ENCODE data around the gene FGF5.
"Not testable (repeated sequence)": the region's sequence is repeated elsewhere in the genome, so short reads cannot be mapped to it uniquely, and the experiment has no call there.

Gene FGF5

DNA sequence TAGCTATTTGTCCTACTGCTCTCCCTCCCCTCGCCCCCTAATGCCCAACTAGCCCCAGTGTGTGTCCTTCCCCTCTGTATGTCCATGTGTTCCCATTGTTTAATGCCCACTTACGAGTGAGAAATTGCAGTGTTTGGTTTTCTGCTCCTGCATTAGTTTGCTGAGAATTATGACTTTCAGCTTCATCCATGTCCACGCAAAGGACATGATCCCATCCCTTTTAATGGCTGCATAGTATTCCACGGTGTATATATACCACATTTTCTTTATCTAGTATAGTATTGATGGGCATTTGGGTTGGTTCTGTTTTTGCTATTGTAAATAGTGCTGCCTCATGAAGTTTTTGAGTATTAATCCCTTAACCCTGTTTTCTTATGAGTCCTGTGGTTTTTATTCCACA lies 35.4 kb downstream of the FGF5 start:
- no peak for DNase-seq

DNA sequence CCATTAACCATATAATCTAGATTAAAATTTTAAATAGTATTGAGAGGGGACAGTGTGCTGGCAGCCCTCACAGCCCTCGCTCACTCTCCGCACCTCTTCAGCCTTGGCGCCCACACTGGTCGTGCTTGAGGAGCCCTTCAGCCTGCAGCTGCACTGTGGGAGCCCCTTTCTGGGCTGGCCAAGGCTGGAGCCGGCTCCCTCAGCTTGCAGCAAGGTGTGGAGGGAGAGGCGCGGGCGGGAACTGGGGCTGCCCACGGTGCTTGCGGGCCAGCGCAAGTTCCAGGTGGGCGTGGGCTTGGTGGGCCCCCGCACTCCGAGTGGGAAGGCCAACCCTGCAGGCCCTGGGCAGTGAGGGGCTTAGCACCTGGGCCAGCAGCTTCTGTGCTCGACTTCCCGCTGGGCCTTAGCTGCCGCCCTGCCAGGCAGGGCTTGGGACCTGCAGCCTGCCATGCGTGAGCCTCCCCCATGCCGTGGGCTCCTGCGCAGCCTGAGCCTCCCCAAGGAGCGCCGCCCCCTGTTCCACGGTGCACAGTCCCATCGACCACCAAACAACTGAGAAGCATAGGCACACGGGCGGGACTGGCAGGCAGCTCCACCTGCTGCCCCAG lies 36.3 kb downstream of the FGF5 start:
- no peak for DNase-seq

DNA sequence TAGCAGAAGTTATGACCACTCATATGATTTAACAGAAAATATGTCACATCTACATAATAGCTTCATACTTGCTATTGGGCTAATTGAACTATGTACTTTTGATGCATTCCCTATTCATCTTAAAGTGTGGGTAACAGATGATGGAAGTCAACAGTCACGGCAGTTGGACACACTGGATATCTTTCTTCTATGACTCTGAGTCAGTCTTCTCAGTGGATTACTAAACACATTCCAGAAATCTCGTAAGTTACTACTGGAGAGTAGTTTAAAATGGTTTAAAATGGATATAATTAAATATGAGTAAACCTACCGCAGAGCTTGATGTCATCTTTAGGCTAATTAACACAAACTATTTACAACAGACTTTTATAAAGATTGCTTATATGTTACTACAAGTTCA lies 39.0 kb downstream of the FGF5 start:
- no peak for DNase-seq

DNA sequence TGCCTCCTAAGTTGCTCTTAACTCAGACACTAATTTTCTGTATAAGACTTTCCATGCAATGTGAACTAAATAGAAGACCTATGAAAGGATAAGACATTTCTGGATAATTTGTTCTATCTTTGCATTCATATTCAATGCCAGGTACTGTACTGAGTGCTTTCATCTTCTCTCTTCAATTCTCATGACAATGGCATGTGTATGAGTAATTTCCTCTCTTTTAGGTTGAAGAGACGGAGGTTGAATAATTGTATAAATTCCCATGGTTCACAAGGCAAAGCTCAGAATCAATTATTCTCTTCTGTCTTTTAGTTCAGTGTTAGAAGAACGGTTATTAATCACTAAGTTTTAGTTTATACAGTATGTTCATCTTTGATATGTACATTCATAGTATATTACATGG lies 39.8 kb downstream of the FGF5 start:
- DNase-seq, result no peak

DNA sequence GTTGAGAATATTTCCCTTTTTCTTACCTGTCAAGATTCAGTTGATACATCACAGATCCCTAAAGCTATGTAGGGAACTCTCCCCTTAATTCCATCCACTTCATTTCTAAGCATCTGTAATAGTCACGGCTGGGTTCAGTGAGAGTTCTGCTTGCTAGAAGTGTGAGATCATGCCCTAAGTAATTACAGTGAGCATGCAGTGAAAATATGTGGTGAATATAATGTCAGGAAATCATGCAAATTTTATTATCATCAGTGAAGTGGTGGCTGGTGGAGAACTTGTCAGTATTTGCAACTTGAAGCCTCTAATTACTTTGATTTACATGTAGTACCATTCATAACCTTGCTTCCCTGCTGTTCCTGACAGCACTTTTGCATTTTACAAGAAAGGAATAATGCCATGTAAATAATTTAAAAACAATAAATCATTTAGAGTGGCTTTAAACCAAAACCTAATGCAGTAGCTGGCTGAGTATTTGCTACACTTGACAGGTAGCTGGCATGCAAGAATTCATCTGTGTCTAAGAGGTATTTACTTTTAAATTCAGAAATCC lies 40.8 kb downstream of the FGF5 start:
- DNase-seq, result no peak

DNA sequence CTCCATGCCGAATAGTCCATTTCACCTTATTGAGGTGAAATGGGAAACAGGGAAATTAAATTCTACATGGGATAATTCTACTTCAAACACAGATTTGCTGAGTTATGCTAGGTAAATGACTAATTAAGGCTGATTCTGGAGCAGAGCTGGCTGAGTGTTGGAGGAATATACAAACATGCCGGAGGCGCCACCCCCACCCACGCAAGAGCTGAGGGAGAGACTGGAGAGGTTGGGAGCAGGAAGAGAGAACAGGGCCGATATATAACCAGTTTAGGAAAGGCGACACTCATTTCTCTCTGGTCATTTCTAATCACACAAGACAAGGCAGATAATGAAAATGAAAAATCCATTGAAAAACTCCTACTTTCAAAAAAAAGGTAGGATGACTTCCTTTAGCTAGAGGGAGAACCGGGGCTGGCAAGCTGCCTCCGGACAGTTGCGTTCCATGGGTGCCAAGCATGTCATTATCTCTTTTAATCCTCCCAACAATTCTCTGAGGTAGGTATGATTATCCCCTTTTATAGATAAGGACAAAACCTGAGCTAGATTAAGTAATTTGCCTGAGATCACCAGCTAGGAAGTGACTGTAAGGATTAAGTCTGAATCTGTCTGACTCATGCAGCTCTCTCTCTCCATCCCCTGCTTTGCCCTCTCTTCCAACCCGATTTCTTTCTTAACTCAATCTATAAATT lies 41.5 kb downstream of the FGF5 start:
- no peak for DNase-seq

DNA sequence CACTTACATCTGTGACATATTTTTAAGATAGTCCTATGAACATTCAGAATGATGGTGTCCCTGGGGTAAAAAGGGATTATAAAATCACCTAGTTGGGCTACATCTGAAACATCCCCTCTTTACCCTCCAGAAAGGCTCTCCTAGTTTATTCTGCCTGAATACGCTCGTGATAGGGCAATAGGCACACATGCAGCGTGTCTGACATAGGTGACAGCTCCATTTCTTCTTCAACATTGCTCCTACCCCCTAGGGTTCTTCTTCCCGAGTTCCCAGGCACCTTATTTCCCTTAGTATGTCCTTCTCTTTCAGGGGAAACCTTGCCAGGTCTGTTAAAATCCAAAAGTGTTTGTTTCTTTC lies 42.0 kb downstream of the FGF5 start:
- no peak for DNase-seq

DNA sequence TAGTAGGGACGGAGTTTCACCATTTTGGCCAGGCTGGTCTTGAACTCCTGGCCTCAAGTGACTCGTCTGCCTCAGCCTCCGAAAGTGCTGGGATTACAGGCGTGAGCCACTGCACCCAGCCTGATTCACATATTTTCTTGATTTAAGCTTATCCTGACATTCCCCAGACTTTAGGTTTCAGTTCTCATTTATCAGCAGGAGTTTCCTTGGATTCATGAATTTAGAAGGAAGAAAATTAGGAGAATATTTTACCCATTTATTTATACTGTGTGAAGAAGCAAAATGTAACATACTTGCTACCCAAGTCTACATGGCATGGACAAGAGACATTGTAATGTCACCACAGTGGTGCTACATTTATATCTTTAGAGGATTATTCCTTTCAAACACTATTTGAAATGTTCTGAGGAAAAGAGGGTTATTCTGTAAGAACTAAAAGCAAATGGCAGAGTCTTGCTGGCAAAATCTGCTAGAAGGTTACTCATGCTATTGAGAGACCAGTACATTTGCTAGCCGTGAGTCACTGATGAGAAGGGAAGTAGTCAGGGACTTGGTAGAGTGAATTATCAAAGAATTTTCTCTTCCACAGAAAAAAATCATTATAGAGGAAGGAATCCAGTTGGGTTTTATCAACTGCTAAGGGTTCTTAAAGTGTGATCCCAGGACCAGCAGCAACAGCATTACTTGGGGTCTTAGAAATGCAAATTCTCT lies 43.0 kb downstream of the FGF5 start:
- DNase-seq, result no peak

DNA sequence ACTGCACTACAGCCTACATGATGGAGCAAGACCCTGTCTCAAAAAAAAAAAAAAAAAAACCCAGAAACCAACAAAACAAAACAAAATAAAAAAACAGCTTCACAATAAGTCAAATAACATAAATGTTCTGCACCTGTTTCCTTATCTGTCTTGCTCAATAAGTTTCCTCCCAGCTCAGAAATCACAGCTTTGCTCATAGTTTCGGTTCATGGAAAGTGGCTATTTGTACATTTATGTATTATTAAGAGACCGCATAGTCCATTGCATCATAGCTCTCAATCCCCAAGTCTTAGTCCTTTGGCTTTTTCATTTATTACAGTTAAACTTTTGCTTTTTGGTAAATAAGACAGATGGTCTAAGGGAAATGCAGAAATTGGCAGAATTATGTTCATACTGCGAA lies 44.7 kb downstream of the FGF5 start:
- no peak for DNase-seq

DNA sequence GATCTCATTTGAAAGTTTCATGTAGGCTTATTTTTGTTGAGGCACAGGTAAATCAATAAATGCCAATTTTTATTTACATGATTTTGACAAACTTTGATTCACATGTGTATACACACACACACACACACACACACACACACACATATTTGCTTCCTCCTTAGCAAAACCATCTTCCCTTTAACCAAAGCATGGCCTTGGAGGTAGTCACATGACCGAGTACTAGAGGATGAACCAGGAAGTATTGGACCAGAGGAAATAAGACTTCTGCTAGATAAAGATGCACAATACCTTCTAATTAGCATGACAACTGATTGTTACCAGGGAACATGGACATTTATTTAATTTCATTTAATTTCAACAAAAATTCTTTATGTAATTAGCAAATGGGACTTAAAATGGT lies 45.7 kb downstream of the FGF5 start:
- no peak for DNase-seq

DNA sequence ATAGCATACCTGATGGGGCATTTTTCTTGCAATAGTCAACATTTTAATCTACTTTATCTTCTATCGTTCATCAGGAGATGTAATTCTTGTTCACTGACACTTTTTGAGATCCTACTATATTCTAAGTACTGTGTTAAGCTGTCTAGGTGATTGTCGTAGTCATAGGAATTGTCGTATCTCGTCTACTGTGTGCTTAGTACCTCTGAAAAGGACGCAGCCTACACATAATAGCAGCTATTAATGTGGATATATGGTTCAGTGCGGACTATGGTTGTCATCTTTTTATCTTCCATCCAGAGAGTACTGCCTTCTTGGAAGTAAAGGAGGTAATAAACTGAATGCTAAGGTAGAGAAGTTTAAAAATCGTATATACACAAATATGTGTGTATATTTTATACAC lies 47.2 kb downstream of the FGF5 start:
- DNase-seq, result no peak

DNA sequence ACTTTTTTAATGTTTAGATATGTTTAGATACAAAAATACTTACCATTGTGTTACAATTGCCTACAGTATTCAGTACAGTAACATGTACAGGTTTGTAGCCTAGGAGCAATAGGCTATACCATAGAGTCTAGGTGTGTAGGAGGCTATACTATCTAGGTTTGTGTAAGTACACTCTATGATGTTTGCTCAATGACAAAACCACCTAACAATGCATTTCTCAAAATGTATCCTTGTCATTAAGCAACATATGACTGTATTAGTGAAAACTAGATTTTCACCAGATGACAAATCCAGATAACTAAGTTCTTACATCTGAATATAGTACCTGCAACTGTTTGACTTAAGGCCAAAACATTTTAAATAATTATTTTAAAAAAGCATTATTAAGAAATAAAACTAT lies 49.4 kb downstream of the FGF5 start:
- DNase-seq, result not testable (repeated sequence)

DNA sequence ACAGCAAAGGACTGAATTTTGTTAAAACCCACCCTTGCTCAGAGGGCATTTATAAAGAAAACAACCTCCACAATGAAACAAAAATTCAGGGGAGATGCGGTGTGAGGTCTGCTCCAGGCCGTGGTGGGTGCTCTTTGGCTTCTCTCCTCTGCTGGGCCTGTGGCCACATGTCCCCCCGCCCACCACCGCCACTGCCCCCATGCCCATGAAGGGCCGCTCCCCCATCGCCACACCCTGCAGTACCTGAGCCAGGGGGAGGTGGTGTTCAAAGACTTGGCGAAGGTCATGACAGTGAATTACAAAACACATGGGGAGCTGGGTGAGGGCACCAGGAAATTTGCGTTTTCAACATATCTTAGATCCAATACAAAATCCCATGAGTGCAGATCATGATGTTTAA lies 54.9 kb downstream of the FGF5 start:
- DNase-seq, result no peak

DNA sequence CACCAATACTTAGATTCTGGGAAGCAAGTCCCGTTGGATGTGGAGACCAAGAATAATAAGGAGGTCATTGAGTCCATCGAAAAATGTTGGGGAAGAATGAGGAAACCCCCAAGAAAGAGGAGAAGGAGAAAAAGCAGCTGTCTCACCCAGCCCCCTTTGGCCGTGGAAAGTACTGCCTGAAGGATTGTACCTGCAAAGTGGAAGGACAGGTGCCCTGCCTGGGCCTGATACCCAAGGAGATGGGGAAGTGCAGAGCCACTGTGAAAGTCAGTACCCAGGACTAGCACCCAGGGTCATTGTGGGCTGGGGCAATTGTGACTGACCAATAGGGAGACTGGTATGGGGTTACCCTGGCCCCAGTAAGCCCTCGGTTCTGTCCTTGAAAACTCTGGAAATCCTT lies 55.3 kb downstream of the FGF5 start:
- DNase-seq, result no peak

DNA sequence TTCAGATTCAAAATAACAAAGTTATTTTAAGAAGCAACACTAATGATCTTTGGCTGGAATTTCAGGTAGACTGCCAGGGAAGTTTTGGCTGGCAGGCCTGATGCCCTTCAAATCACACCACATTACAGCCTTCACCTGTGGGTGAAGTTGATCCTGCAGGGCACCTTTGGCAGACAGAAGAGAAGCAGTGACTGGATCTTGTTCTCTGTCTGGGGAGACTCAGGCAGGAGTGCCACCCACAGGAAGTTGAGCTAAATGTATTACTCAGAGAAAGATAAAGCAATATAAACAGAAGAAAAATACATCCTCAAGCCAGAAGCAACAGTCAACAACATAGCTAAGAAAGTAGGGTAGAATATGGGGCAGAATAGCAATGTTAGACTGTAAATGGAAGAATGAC lies 56.3 kb downstream of the FGF5 start:
- peak in 1 of 2 experiments; percentile 3 for DNase-seq

DNA sequence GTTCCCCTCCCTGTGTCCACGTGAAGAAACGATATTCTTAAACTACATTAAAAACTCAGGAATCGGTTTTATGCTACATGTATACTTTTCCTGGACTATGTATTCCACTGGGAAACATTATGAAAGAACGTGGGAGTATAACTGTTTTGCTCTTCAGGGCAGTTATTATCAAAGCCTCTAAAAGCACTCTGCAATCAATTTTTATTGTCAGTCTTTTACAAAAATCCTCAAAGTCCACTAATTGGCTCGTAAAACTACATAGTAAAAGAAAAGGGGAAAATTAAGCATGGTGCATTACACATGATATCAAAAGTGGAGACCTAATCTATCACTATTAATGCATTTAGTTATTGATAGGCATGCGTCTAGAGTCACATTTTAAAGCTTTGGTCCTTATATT lies 57.7 kb downstream of the FGF5 start:
- no peak for DNase-seq

DNA sequence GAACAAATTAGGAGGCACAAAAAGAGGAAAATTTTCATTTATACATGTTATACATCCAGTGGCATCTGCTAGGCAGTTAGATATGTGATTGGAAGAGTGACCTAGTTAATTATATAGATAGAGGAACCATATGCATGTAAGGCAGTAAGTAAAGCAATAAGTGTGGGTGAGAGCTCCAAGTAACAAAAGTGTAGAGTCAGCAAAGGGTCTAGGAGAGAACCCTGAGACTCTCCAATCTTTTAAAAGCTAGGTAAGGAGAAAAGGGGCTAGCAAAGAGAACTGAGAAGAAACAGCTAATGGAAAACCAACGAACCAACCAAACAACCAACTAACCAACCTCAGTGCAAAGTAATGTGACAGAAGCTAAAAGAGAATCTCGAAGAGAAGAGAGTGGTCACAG lies 65.2 kb downstream of the FGF5 start:
- no peak for DNase-seq

DNA sequence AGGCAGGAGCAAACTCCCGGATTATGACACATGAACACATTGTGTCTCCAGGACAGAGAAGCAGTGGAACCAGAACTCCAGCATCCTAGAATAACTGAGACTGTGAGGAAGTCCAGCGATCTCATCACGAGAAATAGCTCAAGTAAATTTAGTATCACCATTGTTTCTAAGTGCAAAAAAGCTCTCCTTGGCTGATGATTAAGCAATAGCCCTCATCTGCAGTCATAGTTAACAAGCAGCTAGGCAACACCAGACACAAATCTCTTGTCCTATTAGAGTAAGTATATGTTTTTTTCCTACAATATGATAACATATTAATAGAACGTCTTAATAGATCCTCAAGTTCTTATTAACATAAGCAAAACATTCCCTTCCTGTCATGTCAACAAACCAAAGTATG lies 66.7 kb downstream of the FGF5 start:
- DNase-seq, result no peak

DNA sequence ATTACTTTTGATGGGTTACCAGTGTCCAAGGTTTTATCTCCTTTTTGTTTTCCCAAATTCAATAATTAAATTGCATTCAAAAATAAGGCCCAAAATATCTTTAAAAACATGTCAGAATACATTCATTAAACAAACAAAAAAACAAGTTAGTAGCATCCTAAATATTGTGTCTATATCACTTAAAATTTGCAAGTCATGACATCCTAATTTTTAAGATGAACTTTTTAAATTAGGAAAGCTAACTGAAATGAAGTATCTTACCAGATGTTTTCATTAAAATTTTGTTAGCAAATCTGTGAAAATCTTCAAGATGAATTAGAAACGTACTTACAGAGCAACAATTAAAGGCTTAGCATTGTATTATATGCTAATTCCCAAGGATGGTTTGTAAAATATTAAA lies 68.1 kb downstream of the FGF5 start:
- DNase-seq, result no peak

DNA sequence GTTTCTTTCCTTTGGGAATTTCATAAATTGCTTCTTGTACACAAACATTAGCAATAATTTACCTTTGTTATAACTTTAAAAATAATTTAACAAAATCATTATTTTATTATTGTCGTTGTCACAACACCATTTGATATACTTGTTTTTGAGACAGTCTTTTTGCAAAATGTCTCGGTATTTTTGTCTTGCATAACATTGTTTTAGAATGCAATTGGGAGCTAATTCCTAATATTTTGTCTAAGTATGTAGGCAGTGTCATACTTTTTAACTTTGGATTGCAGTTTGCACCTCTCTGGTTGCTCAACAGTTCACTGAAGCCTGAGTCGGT lies 68.7 kb downstream of the FGF5 start:
- no peak for DNase-seq

DNA sequence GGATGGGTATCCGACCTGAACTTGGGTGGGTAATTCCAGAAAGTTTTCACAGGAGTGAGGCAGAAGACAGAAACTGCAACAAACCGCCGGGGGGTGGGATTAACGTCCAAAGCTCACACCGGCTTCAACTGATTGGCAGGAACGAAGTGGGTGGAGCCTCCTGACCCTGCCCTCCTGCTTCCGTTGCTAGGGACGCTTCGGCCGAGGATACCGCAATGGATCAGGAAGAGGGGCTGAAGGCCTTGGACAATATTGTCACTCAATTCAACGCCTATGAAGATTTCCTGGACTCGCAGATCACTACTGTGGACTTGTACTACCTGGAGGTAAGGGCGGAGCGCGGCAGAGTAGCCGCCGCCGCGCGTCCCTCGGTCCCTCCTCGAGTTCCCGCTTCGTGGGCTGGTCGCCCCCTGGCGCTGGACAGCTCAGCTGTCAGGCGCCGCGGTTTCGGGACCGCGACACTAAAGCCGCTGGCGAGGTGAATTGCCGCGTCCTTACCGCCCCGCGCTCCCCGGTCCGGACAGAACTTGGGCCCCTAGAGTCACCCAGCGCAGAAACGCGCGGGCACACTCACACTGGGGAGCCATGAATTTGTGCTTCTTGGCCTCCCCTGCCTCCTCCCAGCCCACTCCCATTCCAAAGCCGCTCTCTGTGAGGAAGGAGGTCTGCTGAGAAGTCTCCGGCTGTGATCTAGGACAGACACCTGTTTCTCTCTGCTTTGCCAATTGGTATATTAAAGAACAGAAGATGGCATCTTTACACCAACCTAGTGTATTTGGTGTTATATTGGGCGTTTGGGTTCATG lies 69.3 kb downstream of the FGF5 start, which contains the start of gene CFAP299:
CFAP299 (plus strand) TSS at position 177 of the 805 bp plus-strand sequence.
- DNase-seq, result no peak

DNA sequence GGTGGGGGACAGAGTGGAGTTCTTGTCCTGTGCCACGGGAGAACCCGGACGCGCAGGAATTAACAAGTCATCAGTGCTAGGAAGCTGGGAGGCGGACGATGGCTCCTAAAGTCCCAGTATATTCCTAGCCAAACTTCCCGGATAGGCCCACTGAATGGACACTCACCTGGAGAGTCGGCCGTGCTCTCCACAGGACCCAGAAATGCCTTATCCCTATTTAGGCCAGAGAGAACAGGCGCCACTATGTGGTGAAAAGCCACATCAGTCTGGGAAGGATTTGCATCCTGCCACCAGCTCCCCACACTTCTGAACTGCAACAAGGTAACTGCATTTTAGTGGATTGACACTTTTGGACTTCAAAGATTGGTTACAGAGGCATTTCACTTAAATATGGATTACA lies 70.1 kb downstream of the FGF5 start:
- DNase-seq, result no peak

DNA sequence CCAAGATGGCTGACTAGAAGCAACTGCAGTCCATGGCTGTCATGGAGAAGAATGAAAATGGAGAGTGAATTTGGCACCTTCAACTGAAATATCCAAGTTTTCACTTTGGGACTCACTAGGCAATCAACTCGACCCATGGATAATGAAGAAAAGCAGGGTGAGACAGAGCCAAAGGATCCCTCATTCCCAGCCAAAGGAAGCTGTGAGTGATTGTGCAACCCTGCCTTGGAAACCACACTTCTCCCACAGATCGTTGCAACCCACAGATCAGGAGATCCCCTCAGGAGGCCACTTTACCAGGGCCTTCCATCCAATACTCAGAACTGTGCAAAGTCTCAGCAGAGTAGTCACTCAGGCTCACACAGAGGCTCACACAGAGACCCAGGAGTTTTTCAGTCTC lies 73.6 kb downstream of the FGF5 start:
- no peak for DNase-seq

Measured in AML-193 (cell line).